GM12878 (cell line): ENCODE measurements around the gene F3. TPM values are rescaled to one million over a fixed set of nuclear protein-coding genes. Genes with fewer than 3 reads are reported as not detected.

Source experiments
- ATAC-seq: fragments of 200-7000 bp; cut with Tn5 transposase; 3 replicates; pipeline ENCODE4 v1.9.1; 2020; ENCODE audit warnings: mild to moderate bottlenecking, moderate library complexity
- BruUV-seq: library from RNA; stranded (reverse); fragments of 400-500 nt; replicated peaks from 2 replicates; lab custom pipeline; 2021; lab: Mats Ljungman, UMichigan
- CTCF ChIA-PET: fragments of 300-600 bp; sonication (Branson Sonifier 250); formaldehyde crosslinking; extraction: SDS; loops from one replicate; lab custom pipeline; 2021; ENCODE audit warnings: inconsistent platforms; lab: Yijun Ruan, JAX
- POLR2A ChIA-PET: fragments of 350-600 bp; formaldehyde crosslinking; extraction: SDS; loops from one replicate; lab custom pipeline; 2021; ENCODE audit warnings: inconsistent platforms; lab: Charles Lee
- RAD21 ChIA-PET: fragments of 300-600 bp; sonication (Branson Sonifier 250); formaldehyde crosslinking; loops from one replicate; lab custom pipeline; 2023; ENCODE audit warnings: antibody characterized with exemption; ENCODE audit not compliant: unreplicated experiment; lab: Charles Lee
- SMC1A ChIA-PET: fragments of 300-600 bp; sonication (Branson Sonifier 250); formaldehyde crosslinking; loops from one replicate; lab custom pipeline; 2023; ENCODE audit not compliant: unreplicated experiment, uncharacterized antibody; lab: Charles Lee
- DNase-seq: peaks from one replicate; pipeline ENCODE4 v3.0.0-alpha.2; 2011; ENCODE audit warnings: low read depth, low spot score
- FAIRE-seq: peaks from 3 replicates; lab custom pipeline; 2011; peaks lifted over from hg19 to GRCh38; lab: Jason Lieb, UNC
- H2AFZ ChIP-seq: 2 replicates; pipeline ENCODE4 v1.6.0; 2011; ENCODE audit warnings: low read depth, low read length, control low read depth; ENCODE audit not compliant: control insufficient read depth
- H3K27ac ChIP-seq: 2 replicates; pipeline ENCODE4 v1.5.1; 2011; ENCODE audit warnings: control low read depth; ENCODE audit not compliant: control insufficient read depth, insufficient read depth
- H3K27me3 ChIP-seq, 2 experiments: replicated peaks in 1 of 2; 2 replicates each; pipeline versions ENCODE4 v1.6.0 to v1.6.1; 2011; ENCODE audit warnings: low read length in 1 of 2; ENCODE audit not compliant: control insufficient read depth in 2 of 2, insufficient read depth in 2 of 2
- H3K36me3 ChIP-seq, 2 experiments: 2 replicates each; pipeline ENCODE4 v1.5.1; 2011; ENCODE audit warnings: low read length in 1 of 2; ENCODE audit not compliant: control insufficient read depth in 2 of 2, insufficient read depth in 2 of 2
- H3K4me1 ChIP-seq: 2 replicates; pipeline ENCODE4 v1.6.1; 2011; ENCODE audit warnings: mild to moderate bottlenecking, low read length, moderate library complexity, mixed read lengths; ENCODE audit not compliant: control insufficient read depth, insufficient read depth
- H3K4me2 ChIP-seq: 2 replicates; pipeline ENCODE4 v1.6.0; 2011; ENCODE audit warnings: control low read depth; ENCODE audit not compliant: control insufficient read depth, insufficient read depth
- H3K4me3 ChIP-seq: fragments of 200-600 bp; sonication (generic); 2 replicates; pipeline ENCODE4 v1.5.1; 2016
- H3K79me2 ChIP-seq: 2 replicates; pipeline ENCODE4 v1.6.0; 2011; ENCODE audit warnings: low read length; ENCODE audit not compliant: control insufficient read depth, insufficient read depth
- H3K9ac ChIP-seq: 2 replicates; pipeline ENCODE4 v1.8.0; 2011; ENCODE audit warnings: low read length, control low read depth, mixed read lengths; ENCODE audit not compliant: control insufficient read depth, insufficient read depth
- H3K9me3 ChIP-seq: replicated peaks from 3 replicates; pipeline ENCODE4 v1.5.1; 2011; ENCODE audit warnings: mild to moderate bottlenecking, low read length; ENCODE audit not compliant: control insufficient read depth, insufficient read depth
- H4K20me1 ChIP-seq: 2 replicates; pipeline ENCODE4 v1.6.0; 2011; ENCODE audit not compliant: control insufficient read depth, insufficient read depth
- BHLHE40 ChIP-seq, 2 experiments: fragments of 450-650 bp in 1 of 2; IDR thresholded peaks; 2 replicates each; pipeline ENCODE4 v1.6.1; 2011 to 2017; ENCODE audit warnings: low read depth in 2 of 2, borderline replicate concordance in 1 of 2, improper control_type of control experiment in 1 of 2, low read length in 1 of 2, mild to moderate bottlenecking in 1 of 2
- FOS ChIP-seq: IDR thresholded peaks from 3 replicates; pipeline ENCODE4 v1.6.1; 2011; ENCODE audit warnings: borderline replicate concordance; ENCODE audit not compliant: insufficient read length; ENCODE audit errors: extremely low read depth
- FOXM1 ChIP-seq: IDR thresholded peaks from 2 replicates; pipeline ENCODE4 v1.6.1; 2012; ENCODE audit warnings: low read depth, mild to moderate bottlenecking, inconsistent platforms, low read length, moderate library complexity
- JUND ChIP-seq: IDR thresholded peaks from 2 replicates; pipeline ENCODE4 v1.6.1; 2012; ENCODE audit warnings: low read depth, mild to moderate bottlenecking, low read length, improper control_type of control experiment, moderate library complexity
- KAT2A ChIP-seq: conservative IDR thresholded peaks from 2 replicates; pipeline ENCODE4 v1.6.1; 2011; ENCODE audit warnings: low read depth, low read length; ENCODE audit not compliant: control insufficient read depth
- MTA2 ChIP-seq: fragments of 450-650 bp; IDR thresholded peaks from 2 replicates; pipeline ENCODE4 v1.6.1; 2016; ENCODE audit warnings: low read depth, mild to moderate bottlenecking, moderate library complexity
- NR2C1 ChIP-seq: fragments of 450-650 bp; IDR thresholded peaks from 2 replicates; pipeline ENCODE4 v1.6.1; 2017; ENCODE audit warnings: antibody characterized with exemption, mild to moderate bottlenecking, moderate library complexity
- RAD21 ChIP-seq: IDR thresholded peaks from 2 replicates; pipeline ENCODE4 v1.6.1; 2011; ENCODE audit warnings: mild to moderate bottlenecking, low read depth, low read length, moderate library complexity; ENCODE audit not compliant: insufficient read depth
- RUNX3 ChIP-seq: IDR thresholded peaks from 2 replicates; pipeline ENCODE4 v1.6.1; 2012; ENCODE audit warnings: low read length, inconsistent platforms
- YY1 ChIP-seq: IDR thresholded peaks from 2 replicates; pipeline ENCODE4 v1.6.1; 2011; ENCODE audit warnings: low read depth, mild to moderate bottlenecking, low read length
- WGBS: methylation state at CpG from one replicate; pipeline ENCODE4 v1.1.6; 2016; ENCODE audit warnings: low lambda C conversion rate; ENCODE audit not compliant: insufficient replicate concordance, insufficient coverage; ENCODE audit errors: missing lambda C conversion rate; 5-methylcytosine and 5-hydroxymethylcytosine counted together
- in situ Hi-C: fragments of 300-500 bp; cut with MboI; formaldehyde crosslinking; loops from 9 replicates; pipeline ENCODE4 v1.14.3; 2018; ENCODE audit warnings: mixed read lengths
- intact Hi-C: fragments of 100-400 bp; cut with micrococcal nuclease; formaldehyde crosslinking; loops from one replicate; pipeline ENCODE4 v1.14.2; 2022; ENCODE audit not compliant: unreplicated experiment
- polyA plus RNA-seq, 11 experiments: library from polyadenylated mRNA; depleted of rRNA in 4 of 11; unstranded in 6 of 11; stranded (reverse) in 5 of 11; fragments of >200 nt; fragmentation: Nextera tagmentation in 4 of 11; fragmentation: Illumina TruSeq in 1 of 11; extraction: Ambion mirVana in 4 of 11; extraction: Trizol in 1 of 11; gene quantifications; 1 replicate in 1 of 11; 2 replicates in 10 of 11; pipeline versions ENCODE4 v1.2.1 to v1.2.3, GENCODE V29; 2011 to 2016; ENCODE audit warnings: inconsistent platforms in 2 of 11, missing spikeins in 2 of 11, low read depth in 1 of 11
- total RNA-seq, 4 experiments: library from RNA; depleted of rRNA in 3 of 4; stranded (reverse); fragments of >200 nt in 3 of 4; fragmentation: Illumina TruSeq in 1 of 4; extraction: Trizol in 1 of 4; gene quantifications; 2 replicates each; pipeline versions ENCODE4 v1.2.1 to v1.2.3, GENCODE V29; 2013 to 2021
- TF ChIP-seq, protein P1 (sequence below): fragments of 450-650 bp; conservative IDR thresholded peaks from 2 replicates; pipeline ENCODE4 v1.6.1; 2017; ENCODE audit warnings: mild to moderate bottlenecking, moderate library complexity
- TF ChIP-seq, protein P2 (sequence below), 3 experiments: IDR thresholded peaks in 2 of 3; conservative IDR thresholded peaks in 1 of 3; 2 replicates each; pipeline ENCODE4 v1.5.1; 2011; ENCODE audit warnings: low read depth in 3 of 3, low read length in 3 of 3, mild to moderate bottlenecking in 3 of 3, control low read depth in 2 of 3, moderate library complexity in 2 of 3, inconsistent platforms in 1 of 3, mixed read lengths in 1 of 3; ENCODE audit not compliant: control insufficient read depth in 2 of 3, insufficient read depth in 1 of 3; ENCODE audit errors: extremely low read depth in 1 of 3
- TF ChIP-seq, protein P3 (sequence below): fragments of 450-650 bp; IDR thresholded peaks from 2 replicates; pipeline ENCODE4 v1.6.1; 2018; ENCODE audit warnings: mild to moderate bottlenecking, low read depth, moderate library complexity; ENCODE audit not compliant: partially characterized antibody
- TF ChIP-seq, protein P4 (sequence below): IDR thresholded peaks from 2 replicates; pipeline ENCODE4 v1.6.1; 2012; ENCODE audit warnings: low read length, inconsistent platforms

F3 gene
- total and polyA plus RNA-seq, 10 of the 15 experiments (the other 5 are each of a cell fraction or from before 2014, with no cell fraction given) = 0.18 to 0.33 TPM; not detected in 8

DNA sequence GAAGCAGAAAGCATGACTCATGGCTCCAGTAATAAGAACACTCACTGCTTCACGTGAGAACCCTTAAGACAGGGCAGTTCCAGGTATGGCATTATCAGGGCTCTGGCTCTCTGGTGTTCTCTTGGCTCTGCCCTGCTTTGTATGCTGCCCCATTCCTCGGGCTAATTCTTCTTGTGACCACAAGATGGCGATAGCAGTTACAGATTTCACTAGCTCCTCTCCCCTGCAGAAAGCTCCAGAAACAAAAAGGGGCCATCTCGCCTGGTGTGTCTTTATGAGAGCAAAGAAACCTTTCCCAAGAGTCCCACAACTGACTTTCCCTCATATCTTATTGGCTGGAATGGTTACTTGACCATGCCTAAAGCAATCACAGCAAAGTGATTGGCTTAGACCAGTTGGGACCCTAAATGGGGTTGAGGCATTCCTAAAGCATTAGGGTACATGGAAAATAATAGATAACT lies 60.1 kb downstream of the F3 start:
- H3K4me3 ChIP-seq = no peak overlapping the region
- FAIRE-seq (peak; percentile 95), DNase-seq (peak; percentile 9), ATAC-seq (peak; percentile 98)
- ChIA-PET SMC1A (interaction anchor here (0.7 to 4.7 kb wide), 11 partner anchors 8 to 560 kb away, joined by 3 to 96 read pairs (median 4); no protein-coding TSS in a partner anchor), CTCF (interaction anchor here (0.6 to 5.0 kb wide), 35 partner anchors 8 to 562 kb away, joined by 3 to 131 read pairs (median 4); no protein-coding TSS in a partner anchor), RAD21 (interaction anchor here (0.6 to 4.7 kb wide), 7 partner anchors 10 to 999 kb away, joined by 3 to 77 read pairs (median 4); no protein-coding TSS in a partner anchor), POLR2A (interaction anchor here (1.2 kb wide), 1 partner anchor 323 kb away, joined by 4 read pairs; no protein-coding TSS in a partner anchor)
- H2AFZ ChIP-seq = no peak overlapping the region
- in situ Hi-C loops = no loop called here
- H3K9me3 ChIP-seq = no peaks in the 10 kb centered on the region
- no peaks in the 10 kb centered on the region for H3K27me3 ChIP-seq
- no peaks in the 10 kb centered on the region; a peak in 2 of 4 replicates for H3K36me3 ChIP-seq
- H3K9ac ChIP-seq = no peak overlapping the region
- no TSS peak for BruUV-seq
- no peak overlapping the region for H3K27ac ChIP-seq
- no peaks in the 10 kb centered on the region for H3K4me1 ChIP-seq
- intact Hi-C loops = loop anchor here (1.0 kb wide), 1 partner anchor 325 kb away; no protein-coding TSS in a partner anchor
- H3K79me2 ChIP-seq = no peaks in the 10 kb centered on the region
- WGBS = 0% methylated on average over 4 of the region's 4 CpGs
- H4K20me1 ChIP-seq = no peaks in the 10 kb centered on the region
- H3K4me2 ChIP-seq = no peak overlapping the region
- TF ChIP-seq FOXM1 (no peak), RUNX3 (peak; percentile 29; the same call in 1 of the 2 replicates), BHLHE40 (IDR thresholded peaks at IDR 0.05; ENCODE audit: borderline replicate concordance in 1 of 2, low read depth in 2 of 2, low read length in 1 of 2) (no peak), FOS (no peak), MTA2 (no peak), YY1 (0 out of 2 replicates have a peak, but pooled peaks have one; percentile 22), JUND (no peak), KAT2A (no peak), RAD21 (peak; percentile 82), NR2C1 (no peak)
- TF ChIP-seq, protein P1, sequence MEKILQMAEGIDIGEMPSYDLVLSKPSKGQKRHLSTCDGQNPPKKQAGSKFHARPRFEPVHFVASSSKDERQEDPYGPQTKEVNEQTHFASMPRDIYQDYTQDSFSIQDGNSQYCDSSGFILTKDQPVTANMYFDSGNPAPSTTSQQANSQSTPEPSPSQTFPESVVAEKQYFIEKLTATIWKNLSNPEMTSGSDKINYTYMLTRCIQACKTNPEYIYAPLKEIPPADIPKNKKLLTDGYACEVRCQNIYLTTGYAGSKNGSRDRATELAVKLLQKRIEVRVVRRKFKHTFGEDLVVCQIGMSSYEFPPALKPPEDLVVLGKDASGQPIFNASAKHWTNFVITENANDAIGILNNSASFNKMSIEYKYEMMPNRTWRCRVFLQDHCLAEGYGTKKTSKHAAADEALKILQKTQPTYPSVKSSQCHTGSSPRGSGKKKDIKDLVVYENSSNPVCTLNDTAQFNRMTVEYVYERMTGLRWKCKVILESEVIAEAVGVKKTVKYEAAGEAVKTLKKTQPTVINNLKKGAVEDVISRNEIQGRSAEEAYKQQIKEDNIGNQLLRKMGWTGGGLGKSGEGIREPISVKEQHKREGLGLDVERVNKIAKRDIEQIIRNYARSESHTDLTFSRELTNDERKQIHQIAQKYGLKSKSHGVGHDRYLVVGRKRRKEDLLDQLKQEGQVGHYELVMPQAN = no peak
- TF ChIP-seq, protein P2, sequence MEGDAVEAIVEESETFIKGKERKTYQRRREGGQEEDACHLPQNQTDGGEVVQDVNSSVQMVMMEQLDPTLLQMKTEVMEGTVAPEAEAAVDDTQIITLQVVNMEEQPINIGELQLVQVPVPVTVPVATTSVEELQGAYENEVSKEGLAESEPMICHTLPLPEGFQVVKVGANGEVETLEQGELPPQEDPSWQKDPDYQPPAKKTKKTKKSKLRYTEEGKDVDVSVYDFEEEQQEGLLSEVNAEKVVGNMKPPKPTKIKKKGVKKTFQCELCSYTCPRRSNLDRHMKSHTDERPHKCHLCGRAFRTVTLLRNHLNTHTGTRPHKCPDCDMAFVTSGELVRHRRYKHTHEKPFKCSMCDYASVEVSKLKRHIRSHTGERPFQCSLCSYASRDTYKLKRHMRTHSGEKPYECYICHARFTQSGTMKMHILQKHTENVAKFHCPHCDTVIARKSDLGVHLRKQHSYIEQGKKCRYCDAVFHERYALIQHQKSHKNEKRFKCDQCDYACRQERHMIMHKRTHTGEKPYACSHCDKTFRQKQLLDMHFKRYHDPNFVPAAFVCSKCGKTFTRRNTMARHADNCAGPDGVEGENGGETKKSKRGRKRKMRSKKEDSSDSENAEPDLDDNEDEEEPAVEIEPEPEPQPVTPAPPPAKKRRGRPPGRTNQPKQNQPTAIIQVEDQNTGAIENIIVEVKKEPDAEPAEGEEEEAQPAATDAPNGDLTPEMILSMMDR (IDR thresholded peaks at IDR 0.05 in 2 of 3, conservative IDR thresholded peaks at IDR 0.05 in 1 of 3; ENCODE audit: control insufficient read depth in 2 of 3, extremely low read depth in 1 of 3, insufficient read depth in 1 of 3, low read depth in 3 of 3, low read length in 3 of 3) = peak; percentile 79 to 84 (median 83)
- TF ChIP-seq, protein P3, sequence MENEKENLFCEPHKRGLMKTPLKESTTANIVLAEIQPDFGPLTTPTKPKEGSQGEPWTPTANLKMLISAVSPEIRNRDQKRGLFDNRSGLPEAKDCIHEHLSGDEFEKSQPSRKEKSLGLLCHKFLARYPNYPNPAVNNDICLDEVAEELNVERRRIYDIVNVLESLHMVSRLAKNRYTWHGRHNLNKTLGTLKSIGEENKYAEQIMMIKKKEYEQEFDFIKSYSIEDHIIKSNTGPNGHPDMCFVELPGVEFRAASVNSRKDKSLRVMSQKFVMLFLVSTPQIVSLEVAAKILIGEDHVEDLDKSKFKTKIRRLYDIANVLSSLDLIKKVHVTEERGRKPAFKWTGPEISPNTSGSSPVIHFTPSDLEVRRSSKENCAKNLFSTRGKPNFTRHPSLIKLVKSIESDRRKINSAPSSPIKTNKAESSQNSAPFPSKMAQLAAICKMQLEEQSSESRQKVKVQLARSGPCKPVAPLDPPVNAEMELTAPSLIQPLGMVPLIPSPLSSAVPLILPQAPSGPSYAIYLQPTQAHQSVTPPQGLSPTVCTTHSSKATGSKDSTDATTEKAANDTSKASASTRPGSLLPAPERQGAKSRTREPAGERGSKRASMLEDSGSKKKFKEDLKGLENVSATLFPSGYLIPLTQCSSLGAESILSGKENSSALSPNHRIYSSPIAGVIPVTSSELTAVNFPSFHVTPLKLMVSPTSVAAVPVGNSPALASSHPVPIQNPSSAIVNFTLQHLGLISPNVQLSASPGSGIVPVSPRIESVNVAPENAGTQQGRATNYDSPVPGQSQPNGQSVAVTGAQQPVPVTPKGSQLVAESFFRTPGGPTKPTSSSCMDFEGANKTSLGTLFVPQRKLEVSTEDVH = no peak
- TF ChIP-seq, protein P4, sequence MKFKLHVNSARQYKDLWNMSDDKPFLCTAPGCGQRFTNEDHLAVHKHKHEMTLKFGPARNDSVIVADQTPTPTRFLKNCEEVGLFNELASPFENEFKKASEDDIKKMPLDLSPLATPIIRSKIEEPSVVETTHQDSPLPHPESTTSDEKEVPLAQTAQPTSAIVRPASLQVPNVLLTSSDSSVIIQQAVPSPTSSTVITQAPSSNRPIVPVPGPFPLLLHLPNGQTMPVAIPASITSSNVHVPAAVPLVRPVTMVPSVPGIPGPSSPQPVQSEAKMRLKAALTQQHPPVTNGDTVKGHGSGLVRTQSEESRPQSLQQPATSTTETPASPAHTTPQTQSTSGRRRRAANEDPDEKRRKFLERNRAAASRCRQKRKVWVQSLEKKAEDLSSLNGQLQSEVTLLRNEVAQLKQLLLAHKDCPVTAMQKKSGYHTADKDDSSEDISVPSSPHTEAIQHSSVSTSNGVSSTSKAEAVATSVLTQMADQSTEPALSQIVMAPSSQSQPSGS = no peak
